PC-9 (cell line): ENCODE results near the gene PPP2R5C.

Experiments
- EZH2 ChIP-seq: fragments of 200-600 bp; sonication (generic); IDR thresholded peaks from 2 replicates; pipeline ENCODE4 v1.8.0; 2017; ENCODE audit warnings: antibody characterized with exemption, low read depth
- TF ChIP-seq, protein P1 (sequence below): fragments of 200-600 bp; sonication (generic); conservative IDR thresholded peaks from 2 replicates; pipeline ENCODE4 v1.6.1; 2017; ENCODE audit warnings: mixed run types, antibody characterized with exemption, mild to moderate bottlenecking, moderate library complexity

DNA sequence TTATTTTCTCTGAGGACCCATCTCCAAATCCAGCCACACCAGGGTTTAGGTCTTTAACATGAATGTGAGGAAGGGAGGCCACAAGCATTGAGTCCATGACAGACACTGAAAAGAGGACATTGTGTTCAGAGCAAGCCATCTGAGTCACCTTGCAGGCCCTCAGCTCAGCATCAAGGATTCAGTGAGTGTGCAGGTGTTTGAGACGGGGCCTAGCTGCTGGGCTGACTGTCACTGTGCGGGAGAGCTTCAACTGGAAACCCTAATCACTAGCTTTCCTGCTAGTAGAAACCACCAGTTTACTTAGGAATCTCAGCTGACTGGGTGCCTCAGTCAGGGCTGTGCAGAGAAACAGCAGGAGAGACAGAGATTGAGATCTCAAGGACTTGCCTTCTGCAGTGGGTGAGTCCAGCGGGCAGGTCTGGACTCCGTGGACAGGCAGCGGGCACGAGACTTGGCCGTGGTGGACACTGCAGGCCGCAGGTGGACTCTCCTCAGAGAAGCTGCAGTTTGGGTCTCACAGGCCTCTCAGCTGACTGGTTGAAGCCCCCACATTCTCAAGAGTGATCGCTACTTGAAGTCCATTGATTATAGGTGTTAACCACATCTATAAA lies 116.8 kb downstream of the PPP2R5C start:
- TF ChIP-seq, protein P1, sequence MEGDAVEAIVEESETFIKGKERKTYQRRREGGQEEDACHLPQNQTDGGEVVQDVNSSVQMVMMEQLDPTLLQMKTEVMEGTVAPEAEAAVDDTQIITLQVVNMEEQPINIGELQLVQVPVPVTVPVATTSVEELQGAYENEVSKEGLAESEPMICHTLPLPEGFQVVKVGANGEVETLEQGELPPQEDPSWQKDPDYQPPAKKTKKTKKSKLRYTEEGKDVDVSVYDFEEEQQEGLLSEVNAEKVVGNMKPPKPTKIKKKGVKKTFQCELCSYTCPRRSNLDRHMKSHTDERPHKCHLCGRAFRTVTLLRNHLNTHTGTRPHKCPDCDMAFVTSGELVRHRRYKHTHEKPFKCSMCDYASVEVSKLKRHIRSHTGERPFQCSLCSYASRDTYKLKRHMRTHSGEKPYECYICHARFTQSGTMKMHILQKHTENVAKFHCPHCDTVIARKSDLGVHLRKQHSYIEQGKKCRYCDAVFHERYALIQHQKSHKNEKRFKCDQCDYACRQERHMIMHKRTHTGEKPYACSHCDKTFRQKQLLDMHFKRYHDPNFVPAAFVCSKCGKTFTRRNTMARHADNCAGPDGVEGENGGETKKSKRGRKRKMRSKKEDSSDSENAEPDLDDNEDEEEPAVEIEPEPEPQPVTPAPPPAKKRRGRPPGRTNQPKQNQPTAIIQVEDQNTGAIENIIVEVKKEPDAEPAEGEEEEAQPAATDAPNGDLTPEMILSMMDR, result no peak
- no peak for TF ChIP-seq EZH2
